GM18868 (cell line): ENCODE data around the gene BRSK1.

Experiments used
- ATAC-seq: cut with Tn5 transposase; IDR thresholded peaks from one replicate; pipeline ENCODE4 v1.9.1; 2021; ENCODE audit warnings: mild to moderate bottlenecking, moderate library complexity; ENCODE audit not compliant: unreplicated experiment

Gene BRSK1

DNA sequence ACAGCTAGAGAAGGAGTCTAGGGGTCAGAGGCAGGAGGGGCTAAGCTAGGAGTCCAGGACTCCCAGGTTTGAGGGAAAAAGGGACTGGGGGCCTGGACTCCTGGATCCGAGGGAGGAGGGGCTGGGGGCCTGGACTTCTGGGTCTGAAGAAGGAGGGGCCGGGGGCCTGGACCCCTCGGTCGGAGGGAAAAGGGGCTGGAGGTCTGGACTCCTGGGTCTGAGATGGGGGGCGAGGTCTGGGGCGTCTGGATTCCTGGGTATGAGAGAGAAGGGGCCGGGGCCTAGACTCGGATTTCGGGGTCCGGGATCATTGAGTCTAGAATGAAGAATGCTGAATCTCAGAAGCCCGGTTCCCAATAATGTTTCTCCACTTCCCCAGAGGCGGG, 18.5 kb downstream of the BRSK1 start:
- ATAC-seq = no peak

DNA sequence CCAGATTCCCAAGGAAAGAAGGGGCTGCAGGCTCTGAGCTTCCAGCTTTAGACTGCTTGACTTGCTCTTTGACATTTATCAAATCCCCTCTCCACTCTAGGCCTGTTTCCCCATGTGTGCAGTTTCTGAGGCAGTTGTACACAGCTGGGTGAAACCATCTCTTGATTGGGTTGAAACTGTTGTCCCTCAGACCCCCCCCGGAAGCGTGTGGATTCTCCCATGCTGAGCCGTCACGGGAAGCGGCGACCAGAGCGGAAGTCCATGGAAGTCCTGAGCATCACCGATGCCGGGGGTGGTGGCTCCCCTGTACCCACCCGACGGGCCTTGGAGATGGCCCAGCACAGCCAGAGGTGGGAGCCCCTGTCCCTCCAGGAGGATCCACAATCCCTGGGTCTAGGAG, 19.7 kb downstream of the BRSK1 start:
- ATAC-seq = no peak

DNA sequence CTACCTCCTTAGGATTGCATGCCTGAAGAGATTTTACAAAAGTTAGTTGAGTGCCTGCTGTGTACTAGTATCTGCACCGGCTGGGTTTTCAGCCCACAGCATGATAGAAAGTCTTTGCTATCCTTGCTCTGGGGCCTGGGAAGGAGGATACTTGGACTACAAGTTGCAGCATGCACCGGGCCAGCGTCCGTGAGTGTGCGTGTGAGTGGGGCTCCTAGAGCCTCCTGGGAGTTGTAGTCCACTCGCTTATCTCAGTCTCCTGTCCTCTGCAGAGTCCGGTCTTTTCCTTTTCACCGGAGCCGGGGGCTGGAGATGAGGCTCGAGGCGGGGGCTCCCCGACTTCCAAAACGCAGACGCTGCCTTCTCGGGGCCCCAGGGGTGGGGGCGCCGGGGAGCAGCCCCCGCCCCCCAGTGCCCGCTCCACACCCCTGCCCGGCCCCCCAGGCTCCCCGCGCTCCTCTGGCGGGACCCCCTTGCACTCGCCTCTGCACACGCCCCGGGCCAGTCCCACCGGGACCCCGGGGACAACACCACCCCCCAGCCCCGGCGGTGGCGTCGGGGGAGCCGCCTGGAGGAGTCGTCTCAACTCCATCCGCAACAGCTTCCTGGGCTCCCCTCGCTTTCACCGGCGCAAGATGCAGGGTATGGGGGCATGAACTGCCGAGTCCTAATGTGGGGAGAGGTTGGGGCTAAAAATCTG, 20.6 kb downstream of the BRSK1 start:
- ATAC-seq = no peak

DNA sequence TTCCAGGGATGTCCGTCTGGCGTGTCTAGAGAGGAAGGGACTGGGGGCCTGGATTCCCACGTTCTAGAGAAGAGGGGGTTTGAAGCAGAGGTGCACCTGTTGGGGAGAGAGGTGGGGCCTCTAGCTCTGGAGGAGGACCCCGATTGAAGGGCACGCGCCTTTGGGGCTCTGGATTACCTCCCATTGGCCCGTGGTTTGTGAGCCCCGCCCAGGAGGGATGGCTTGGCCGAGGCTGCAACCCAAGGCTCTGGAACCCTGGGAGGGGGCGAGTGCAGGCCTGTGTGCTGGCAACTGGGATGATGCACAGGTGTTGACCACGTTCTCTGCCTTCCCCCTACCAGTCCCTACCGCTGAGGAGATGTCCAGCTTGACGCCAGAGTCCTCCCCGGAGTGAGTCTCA, 21.2 kb downstream of the BRSK1 start:
- no peak for ATAC-seq

DNA sequence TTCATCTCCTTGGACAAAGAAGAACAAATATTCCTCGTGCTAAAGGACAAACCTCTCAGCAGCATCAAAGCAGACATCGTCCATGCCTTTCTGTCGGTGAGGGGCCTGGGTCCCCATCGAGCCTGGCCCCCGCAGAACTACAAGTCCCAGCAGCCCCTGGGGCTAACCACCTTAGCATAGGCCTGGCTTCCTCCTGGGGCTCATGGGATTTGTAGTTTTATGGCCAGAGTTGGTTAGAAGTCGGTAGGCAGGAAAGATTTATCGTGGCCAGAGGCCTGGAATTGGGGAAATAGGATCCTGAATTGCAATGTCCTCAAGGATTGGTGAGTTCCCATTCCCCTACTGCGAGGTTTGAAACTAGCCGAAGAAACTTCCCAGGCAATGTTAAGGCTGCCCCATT, 21.7 kb downstream of the BRSK1 start:
- no peak for ATAC-seq

DNA sequence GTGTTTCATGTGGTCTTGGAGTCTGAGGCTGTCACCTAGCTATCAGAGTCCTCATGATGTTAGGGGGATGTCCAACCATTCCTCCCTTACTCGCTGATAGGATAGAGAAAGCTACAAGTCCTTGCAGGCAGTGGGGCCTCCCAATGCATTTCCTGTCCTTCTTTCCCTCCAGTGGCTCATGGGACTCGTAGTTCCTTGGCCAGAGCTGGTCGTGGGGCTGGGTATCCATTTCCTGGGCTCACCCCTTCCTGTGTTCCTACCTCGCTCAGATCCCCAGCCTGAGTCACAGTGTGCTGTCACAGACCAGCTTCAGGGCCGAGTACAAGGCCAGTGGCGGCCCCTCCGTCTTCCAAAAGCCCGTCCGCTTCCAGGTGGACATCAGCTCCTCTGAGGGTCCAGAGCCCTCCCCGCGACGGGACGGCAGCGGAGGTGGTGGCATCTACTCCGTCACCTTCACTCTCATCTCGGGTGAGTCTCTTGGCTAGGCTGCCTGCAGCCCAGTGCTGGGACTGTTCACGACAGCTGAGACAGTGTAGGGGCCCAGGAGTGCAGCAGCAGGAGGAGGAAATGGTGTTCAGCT, 22.3 kb downstream of the BRSK1 start:
- ATAC-seq = no peak

DNA sequence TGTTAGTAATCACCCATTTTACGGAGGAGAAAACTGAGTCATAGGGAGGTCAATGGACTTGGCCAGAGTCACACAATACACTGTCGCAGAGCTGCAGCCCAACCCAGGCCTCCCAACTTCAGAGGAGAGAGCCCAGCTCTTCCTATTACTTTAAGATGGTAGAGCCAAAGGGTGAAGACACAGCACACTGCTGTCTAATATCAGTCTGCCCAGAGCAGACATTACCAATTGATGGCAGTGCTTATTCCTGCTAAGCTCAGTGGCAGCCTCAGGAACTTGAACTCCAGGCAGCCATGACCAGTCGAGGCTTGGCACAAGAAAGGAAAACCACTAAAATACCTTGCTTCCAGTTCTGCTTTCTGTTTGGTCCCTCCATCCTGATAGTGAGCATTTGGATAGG, 22.9 kb downstream of the BRSK1 start:
- no peak for ATAC-seq

DNA sequence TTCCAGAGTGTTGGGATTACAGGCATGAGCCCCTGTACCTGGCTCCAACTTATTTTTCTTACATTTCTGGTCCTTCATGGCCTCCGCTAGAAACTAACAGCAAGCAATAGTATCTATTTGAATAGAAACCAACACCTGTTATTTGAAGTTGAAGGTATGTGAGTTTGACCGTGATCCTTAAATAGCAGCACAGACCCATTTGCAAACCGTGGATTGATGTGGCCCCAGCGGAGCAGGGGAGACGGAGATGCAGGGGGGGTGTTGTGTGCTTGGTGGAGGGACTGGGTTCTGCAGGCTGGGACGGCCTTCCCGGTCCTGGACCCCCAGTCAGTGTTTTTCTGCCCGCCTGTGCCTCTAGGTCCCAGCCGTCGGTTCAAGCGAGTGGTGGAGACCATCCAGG, 24.5 kb downstream of the BRSK1 start:
- ATAC-seq = no peak

DNA sequence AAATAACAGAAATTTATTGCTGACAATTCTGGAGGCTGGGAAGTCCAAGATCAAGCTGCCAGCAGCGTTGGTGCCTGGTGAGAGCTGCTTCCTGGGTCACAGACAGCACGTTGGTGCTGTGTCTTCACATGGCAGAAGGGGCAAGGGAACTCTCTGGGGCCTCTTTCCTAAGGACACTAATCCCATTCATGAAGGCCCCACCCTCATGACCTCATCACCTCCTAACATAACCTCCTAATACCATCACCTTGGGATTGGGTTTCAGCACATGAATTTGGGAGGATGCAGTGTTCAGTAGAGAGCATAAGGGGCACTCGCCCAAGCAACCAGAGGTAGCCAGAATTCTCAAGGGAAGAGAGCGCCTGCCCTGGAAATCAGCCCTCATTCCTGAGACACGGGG, 25.7 kb downstream of the BRSK1 start:
- ATAC-seq = no peak

DNA sequence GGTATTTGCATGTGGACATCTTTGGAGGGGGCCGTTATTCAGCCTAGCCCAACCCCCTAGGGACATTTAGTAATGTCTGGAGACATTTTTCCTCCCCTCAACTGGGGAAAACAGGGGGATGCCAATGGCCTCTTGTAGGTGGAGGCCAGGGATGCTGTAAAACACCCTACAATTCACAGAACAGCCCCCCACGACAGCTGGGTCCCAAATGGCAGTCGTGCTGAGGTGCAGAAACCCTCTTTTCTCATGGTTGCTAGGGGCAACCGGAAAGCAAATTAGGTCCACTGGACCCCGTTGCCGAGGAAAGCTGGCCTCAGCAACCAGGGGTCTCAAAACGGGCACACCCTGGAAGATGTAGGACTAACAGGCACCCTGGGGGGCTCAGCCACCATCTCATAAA, 26.7 kb downstream of the BRSK1 start:
- no peak for ATAC-seq

DNA sequence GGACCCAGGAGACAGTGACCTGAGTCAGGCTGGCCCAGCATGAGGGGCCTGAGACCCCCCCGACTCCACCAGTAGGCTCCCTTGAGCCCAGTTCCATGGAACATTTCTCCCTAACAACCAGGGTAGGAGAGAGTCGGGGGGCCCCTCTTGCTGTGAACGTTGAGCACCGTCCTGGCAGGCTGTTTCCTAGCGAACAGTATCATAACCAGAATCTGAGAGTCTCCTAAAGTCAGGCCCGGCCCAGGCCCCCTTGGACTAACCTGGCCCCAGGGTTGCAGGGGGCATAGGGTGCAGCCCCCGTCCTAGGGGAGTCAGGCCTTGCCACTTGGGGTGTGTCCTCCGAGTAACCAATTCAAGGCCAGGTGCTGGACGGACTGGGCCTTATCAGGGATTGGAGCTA, 27.6 kb downstream of the BRSK1 start:
- ATAC-seq = no peak

DNA sequence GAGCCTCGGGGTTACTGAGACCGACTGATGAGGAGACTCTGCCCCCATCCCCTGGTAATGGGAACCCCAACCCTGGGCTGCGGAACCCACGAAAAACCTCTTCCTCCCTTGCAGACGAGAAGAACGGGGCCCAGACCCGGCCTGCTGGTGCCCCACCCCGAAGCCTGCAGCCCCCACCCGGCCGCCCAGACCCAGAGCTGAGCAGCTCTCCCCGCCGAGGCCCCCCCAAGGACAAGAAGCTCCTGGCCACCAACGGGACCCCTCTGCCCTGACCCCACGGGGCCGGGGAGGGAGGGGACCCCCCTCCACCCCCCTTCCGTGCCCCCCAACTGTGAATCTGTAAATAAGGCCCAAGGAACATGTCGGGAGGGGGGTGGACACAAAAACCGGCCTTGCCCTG, 28.0 kb downstream of the BRSK1 start:
- ATAC-seq = no peak

DNA sequence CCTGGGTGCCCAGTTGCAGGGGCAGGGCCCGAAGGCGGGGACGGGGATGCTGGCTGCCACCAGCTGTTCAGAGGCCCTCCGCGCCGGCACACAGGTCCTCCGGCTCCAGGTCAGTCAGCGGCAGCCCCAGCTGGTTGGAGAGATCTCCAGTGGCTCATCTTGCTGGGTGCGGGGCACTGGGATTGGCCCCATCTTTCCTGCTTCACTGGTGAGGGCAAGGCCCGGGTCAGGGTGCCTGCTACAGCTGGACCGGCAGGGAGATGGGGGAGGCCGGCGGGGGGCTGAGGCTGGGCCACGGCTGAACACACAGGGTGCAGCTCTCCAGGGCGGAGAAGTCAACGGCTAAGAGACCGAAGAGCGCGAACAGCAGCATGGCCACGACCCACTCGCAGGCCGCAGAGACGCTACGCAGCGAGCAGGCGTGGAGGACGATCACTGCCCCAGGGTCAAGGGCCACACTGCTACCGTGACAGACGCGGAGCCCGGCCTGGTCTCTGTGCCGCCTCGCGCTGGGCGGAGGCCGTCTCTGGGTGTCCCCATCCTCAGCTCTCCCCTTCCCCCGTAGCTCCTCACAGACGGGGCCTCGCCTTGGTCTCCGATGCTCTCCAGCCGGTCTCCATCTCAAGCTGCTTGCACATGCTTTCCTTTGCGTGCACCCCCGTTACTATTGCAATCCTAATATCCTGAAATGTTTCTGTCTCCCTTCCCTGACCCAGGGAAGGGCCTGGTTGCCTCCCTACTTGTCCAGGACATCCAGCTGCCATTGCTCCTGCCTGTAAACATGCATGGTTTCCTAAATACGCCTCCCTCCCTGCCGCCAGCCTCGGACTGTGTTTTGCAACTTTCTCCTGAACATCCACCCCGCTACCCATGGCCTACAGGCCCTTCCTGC, 29.1 kb downstream of the BRSK1 start:
- ATAC-seq = no peak

DNA sequence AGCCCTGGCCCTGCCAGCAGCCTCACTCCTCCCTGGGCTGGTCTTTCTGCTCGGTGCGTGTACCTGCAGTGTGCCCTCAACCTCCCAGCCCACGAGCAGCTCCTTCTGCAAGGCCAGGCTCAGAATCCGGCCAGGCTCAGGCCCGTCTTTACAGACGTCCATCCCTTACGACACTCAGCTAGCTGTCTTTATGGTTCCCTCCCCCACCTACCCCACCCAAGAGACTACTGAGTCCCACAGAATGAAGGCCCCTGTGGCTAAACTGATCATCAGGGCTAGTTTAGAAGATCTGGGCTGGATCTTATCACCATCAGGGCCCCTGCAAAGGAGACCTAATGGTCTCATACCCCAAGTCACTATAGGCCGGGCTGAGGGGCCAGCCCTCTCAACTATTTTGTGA, 30.6 kb downstream of the BRSK1 start:
- ATAC-seq = no peak

DNA sequence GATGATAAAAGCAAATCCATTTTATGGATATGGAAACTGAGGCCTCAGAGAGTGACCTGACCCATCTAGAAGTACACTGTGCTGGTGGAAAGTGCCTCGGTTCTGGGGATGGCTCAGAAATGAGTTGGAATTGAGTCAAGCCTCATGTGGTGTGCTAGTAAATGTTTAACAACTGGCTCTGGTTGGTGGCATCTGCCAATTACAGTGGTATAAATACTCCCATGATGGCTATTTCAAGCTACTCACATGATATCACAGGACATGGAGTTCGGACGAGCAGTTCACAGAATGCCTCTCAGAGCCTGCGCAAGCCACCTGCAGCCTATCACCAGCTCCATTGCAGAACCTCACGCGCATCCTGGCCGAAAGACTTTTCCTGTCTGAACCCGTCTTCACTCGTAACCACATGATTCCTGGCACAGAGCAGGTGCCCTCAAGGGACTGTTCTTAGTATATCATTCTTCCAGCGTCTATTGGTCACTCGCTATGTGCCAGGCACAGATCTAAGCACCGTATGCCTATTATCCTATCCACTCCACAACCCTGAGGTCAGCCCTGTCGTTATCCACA, 32.2 kb downstream of the BRSK1 start:
- ATAC-seq = no peak

DNA sequence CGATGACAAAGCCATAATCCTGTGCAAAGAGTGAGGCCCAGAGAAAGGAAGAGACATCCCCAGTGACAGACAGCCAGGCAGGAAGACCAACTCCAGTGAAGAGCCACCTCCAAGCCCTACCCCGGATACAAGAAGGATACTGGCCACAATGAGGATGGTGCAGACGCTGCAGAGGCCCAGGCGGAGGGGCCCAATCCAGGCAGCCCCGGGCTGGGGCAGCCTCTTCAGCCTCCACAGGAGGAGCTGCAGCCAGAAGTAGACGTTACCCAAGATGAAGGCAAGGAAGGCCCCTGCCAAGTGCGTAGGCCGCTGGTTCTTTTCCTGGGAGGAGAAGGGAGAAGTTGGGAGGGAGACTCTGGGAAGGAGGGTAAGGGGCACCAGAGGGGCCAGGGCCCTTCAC, 32.8 kb downstream of the BRSK1 start:
- ATAC-seq = no peak

DNA sequence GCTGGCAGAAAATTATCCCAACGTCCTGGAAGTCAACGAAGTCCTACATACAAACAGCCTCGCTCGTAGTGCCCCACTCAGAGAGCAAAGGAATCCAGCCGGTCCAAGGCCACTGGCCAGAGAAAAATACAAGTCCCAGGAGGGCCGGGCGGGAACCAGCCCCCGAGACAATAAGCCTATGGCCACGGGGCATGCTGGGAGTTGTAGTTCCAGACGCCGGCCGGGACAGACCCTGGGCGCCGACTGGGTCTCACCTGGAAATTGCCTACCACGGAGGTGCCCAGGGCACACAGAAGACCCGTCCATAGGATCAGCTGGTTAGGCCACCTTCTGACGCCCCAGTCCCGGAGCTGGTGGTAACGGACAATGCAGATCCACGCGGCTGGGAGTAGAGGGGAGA, 36.0 kb downstream of the BRSK1 start:
- no peak for ATAC-seq

DNA sequence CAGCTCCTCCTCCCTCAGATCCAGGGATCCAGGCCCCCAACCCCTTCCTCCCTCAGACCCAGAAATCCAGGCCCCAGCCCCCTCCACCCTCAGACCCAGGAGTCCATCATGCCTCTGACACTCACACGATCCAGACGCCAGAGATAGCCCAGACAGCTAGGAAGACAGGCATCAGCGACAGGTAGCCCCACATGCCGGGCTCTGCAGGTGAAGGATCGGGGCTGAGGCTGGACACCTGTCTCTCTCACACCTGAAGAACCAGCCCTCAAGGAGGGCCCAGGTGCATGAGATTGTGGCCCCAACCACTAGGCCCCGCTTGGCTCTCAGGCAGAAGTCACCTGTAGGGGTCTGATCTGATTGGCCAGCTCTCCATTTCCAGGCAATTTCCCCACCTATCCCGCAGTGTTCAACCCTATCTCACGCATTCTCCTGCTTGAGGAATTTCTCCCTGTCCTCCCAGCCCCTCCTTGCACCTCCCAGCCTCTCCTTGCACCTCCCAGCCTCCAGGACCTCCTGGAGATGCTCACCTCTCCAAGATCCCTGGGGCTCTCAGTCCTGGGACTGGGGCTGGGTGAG, 37.1 kb downstream of the BRSK1 start:
- no peak for ATAC-seq

DNA sequence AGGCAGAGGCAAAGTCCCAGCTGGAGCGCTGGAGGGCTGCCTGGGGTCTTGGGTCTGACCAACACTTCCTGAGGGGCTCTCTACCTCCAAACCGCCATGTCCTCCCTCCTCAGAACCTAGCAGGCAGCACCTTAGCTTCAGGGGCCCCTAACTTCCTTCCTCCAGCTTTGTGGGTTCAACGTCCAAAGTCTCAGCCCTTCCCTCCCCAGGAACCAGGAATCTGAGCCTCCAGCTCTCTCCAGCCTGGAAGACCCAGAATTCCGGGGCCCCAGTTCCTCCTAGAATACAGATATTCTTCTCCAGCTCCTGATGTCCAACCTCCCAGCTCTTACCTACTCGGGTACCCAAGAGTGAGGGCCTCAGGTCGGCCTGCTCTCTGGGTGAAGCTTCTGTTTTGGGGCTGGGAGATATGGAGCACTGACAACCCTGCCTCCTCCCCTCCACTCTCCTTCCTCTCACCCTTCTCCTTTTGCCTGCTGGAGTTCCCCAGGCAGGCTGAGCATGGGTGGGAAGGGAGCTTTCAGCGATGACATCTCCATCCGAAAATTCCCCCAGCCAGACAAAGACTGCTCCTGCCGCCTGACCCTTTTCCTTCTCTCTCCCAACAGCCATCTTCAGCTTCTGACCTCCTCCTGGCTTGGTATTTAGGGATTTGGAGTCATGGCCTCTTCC, 37.8 kb downstream of the BRSK1 start:
- no peak for ATAC-seq

DNA sequence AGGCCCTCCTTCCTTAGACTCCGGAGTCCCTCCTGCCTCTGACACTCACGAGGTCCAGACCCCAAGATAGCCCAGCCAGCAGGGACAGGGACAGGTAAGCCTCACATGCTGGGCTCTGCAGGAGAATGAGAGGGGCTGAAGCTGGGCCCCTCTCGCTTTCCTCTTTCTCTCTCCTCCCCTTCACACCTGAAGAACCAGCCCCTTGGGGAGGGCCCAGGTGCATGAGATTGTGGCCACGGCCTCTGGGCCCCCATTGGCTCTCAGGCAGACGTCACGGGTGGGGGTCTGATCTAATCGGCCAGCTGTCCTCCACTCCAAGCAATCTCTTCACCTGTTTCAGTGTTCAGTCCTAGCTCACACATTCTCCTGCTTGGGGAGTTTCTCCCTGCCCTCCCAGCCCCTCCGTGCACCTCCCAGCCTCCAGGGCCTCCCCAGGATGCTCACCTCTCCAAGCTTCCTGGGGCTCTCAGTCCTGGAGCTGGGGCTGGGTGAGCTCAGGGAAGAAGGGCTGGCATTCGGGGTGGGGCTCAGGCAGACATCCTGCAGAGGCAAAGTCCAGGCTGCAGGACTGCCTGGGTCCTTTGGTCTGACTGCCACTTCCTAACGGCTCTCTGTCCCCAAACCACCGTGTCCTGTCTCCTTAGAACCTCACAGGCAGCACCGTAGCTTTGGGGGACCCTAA, 38.5 kb downstream of the BRSK1 start:
- no peak for ATAC-seq
